HFFc6 (cell line): ENCODE results near the gene ZBED4. TPM values are rescaled to one million over a fixed set of nuclear protein-coding genes. Genes with fewer than 3 reads are reported as not detected.

ENCODE experiments used
- DNase-seq: peaks from one replicate; pipeline ENCODE4 v3.0.0-alpha.2; 2018
- H3K27ac Mint-ChIP-seq: 2 replicates; pipeline ENCODE4 v1.8.0; 2020; ENCODE audit warnings: mild to moderate bottlenecking, mixed read lengths
- H3K27me3 Mint-ChIP-seq: 2 replicates; pipeline ENCODE4 v1.8.0; 2021; ENCODE audit warnings: mild to moderate bottlenecking, moderate library complexity, mixed read lengths; ENCODE audit not compliant: insufficient read depth
- H3K36me3 Mint-ChIP-seq: 2 replicates; pipeline ENCODE4 v1.8.0; 2021; ENCODE audit warnings: low read depth, mixed read lengths
- H3K4me1 Mint-ChIP-seq: 2 replicates; pipeline ENCODE4 v1.8.0; 2020; ENCODE audit warnings: low read depth, mixed read lengths
- H3K4me3 Mint-ChIP-seq: 2 replicates; pipeline ENCODE4 v1.8.0; 2020; ENCODE audit warnings: mild to moderate bottlenecking, moderate library complexity, mixed read lengths
- H3K9me3 Mint-ChIP-seq: 2 replicates; pipeline ENCODE4 v1.8.0; 2020; ENCODE audit warnings: mild to moderate bottlenecking, mixed read lengths
- total RNA-seq, 6 experiments: library from RNA; stranded (reverse); fragmentation: NEBNext Ultra II Directional; extraction: Animal tissue kit (Norgen Biotek cat#: 25700); gene quantifications; 2 replicates in 1 of 6; 3 replicates in 5 of 6; pipeline ENCODE4 v1.2.3, GENCODE V29; 2021
- TF ChIP-seq, protein P1 (sequence below): fragments of 200-600 bp; sonication (generic); IDR thresholded peaks from 2 replicates; pipeline ENCODE4 v1.5.0; 2021; ENCODE audit warnings: antibody characterized with exemption, mild to moderate bottlenecking

ZBED4 gene
- total RNA-seq, 6 experiments from 2014 or later = 7.9 to 10.9 (median 9.0) TPM

DNA sequence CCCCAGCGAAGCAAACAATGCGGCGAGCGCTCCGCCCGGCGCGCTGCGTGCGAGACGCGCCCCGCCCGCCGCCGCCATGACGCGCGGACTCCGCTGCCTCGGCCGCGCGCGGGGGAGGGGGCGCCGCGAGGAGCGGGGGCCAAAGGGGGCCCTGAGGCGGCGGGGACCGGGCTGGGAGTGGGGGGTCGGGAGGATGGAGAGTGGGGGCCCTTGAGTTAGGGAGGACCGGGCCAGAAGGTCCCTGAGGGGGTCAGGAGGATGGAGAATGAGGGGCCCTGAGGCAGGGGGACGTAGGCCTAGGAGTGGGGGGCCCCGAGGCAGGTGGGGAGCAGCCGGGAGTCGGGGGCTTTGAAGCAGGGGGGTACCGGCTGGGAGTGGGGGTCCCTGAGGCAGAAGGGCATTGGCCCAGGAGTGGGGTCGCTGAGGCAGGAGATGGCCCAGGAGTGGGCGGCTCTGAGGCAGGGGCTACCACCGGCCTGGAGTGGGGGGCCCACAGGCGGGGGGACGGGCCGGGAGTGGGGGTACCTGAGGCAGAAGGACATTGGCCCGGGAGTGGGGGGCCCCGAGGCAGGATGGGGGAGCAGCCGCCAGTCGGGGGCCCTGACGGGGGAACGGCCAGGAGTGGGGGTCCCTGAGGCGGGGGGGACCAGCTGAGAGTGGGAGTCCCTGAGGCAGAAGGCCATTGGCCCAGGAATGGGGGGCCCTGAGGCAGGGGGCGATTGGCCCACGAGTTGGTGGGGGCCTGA, 25.6 kb upstream of the ZBED4 start, which contains the start of gene BRD1:
BRD1 (minus strand) TSS at position 21 of the 746 bp plus-strand sequence. CDS start 3,556 bp downstream, outside the sequence.
- H3K27me3 Mint-ChIP-seq = no peaks in the 10 kb centered on the region; the same call in 1 of the 2 replicates
- H3K27ac Mint-ChIP-seq = peak within 1 kb of the TSS; percentile 94
- H3K9me3 Mint-ChIP-seq = peaks cover 8% of the 10 kb centered on the region; the same call in 1 of the 2 replicates
- DNase-seq = peak; percentile 28
- TF ChIP-seq, protein P1, sequence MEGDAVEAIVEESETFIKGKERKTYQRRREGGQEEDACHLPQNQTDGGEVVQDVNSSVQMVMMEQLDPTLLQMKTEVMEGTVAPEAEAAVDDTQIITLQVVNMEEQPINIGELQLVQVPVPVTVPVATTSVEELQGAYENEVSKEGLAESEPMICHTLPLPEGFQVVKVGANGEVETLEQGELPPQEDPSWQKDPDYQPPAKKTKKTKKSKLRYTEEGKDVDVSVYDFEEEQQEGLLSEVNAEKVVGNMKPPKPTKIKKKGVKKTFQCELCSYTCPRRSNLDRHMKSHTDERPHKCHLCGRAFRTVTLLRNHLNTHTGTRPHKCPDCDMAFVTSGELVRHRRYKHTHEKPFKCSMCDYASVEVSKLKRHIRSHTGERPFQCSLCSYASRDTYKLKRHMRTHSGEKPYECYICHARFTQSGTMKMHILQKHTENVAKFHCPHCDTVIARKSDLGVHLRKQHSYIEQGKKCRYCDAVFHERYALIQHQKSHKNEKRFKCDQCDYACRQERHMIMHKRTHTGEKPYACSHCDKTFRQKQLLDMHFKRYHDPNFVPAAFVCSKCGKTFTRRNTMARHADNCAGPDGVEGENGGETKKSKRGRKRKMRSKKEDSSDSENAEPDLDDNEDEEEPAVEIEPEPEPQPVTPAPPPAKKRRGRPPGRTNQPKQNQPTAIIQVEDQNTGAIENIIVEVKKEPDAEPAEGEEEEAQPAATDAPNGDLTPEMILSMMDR = no peak
- peak within 1 kb of the TSS; percentile 94 for H3K4me3 Mint-ChIP-seq
- H3K36me3 Mint-ChIP-seq = peaks cover 18% of the 10 kb centered on the region
- peaks cover 23% of the 10 kb centered on the region for H3K4me1 Mint-ChIP-seq

DNA sequence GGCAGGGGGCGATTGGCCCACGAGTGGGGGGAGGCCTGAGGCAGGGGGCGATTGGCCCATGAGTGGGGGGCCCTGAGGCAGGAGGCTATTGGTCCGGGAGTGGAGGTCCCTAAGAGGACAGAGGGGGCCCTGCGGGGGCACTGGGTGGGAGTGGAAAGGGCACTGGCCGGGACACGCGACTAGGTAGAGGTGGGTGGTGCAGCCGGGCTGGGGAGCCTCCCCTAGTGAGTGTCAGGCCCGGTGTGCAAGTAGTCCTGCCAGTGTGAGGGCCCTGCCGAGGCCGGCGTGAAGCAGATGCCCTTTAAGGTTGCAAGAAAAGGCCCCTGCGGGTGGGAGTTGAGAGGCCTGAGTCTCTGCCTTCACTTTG, 25.1 kb upstream of the ZBED4 start:
- Mint-ChIP-seq H3K27ac (no peak overlapping the region), H3K4me3 (no peak overlapping the region), H3K4me1 (peaks cover 23% of the 10 kb centered on the region), H3K27me3 (peaks cover 4% of the 10 kb centered on the region), H3K9me3 (peaks cover 8% of the 10 kb centered on the region; the same call in 1 of the 2 replicates), H3K36me3 (peaks cover 16% of the 10 kb centered on the region)
- no peak for DNase-seq
- TF ChIP-seq, protein P1 = no peak

DNA sequence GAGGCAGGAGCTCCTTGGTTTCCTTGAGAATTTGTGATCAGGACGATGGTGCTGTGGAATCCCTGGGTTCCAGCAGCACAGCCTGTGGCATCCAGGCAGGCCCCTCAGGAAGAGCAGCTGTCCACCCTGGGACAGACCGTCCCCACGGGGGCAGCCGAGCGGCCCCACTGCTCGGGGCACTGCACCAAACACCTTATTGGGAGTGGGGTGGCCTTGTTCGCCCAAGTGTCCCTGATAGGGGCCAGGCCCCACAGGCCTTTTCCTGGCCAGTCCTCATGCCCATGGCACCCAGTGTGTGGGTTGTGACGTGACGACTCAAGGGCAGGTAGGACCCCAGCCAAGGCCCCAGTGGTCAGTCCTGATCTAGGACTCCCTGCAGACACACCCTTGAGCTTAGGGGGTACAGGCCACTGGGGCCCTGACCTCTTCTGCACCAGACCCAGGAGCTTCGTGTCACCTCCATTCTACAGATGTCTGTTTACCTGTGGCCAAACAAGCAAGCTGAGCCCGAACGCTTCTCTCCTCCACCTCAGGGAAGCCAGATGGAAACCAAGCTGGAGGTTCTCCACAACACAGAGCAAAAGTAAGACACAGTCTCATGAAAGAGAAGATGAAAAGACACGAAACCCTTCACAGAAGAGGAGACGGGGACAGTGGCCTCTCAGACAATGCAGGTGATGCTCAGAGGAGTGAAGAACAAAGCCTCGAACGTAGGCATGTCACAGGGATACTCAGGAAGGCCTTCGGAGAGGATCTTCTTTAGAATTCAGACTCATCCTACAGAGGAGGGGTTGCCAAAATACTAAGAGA, 24.4 kb upstream of the ZBED4 start:
- TF ChIP-seq, protein P1 = no peak
- peaks cover 9% of the 10 kb centered on the region for H3K36me3 Mint-ChIP-seq
- no peak for DNase-seq
- H3K4me1 Mint-ChIP-seq = peaks cover 18% of the 10 kb centered on the region
- H3K4me3 Mint-ChIP-seq = no peak overlapping the region
- H3K27ac Mint-ChIP-seq = no peak overlapping the region
- peaks cover 10% of the 10 kb centered on the region for H3K27me3 Mint-ChIP-seq
- peaks cover 8% of the 10 kb centered on the region; the same call in 1 of the 2 replicates for H3K9me3 Mint-ChIP-seq

DNA sequence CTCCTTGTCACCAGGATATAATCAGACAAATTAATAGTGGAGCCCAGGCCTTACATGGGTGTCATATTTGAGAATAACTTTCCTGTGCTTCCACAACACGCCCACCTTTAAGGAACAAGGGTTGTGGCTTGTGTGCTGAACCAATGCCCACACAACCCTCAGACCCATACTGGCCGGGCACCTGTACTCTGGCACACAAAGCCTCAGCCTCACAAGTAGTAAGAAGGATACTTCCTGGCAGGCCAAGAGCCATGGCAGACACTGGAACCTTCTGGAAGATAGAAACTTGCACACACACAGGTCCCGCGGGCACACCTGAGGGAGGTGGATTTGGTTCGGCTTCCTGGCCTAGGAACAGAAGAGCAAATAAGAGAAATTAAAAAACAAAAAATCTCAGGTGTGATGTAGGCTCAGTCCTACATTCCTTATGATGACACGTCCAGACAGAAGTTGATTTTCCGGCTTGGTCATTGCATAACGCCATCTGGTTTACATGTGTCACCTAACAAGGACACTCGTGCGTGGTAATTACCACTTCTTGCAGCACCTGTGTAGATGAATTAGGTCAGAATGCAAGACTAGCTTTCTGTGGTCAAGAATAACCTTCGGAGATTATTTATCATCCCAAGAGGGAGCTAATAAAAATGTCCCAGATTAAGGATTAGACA, 20.2 kb upstream of the ZBED4 start:
- H3K4me3 Mint-ChIP-seq = no peak overlapping the region
- peaks cover 8% of the 10 kb centered on the region for H3K36me3 Mint-ChIP-seq
- H3K9me3 Mint-ChIP-seq = peaks cover 8% of the 10 kb centered on the region; the same call in 1 of the 2 replicates
- DNase-seq = no peak
- no peak overlapping the region for H3K27ac Mint-ChIP-seq
- peaks cover 24% of the 10 kb centered on the region for H3K27me3 Mint-ChIP-seq
- TF ChIP-seq, protein P1 = no peak
- H3K4me1 Mint-ChIP-seq = no peaks in the 10 kb centered on the region
